Uterus (tissue), 2 donors: ENCODE measurements around the gene ZNF335.

Experiments used
- CTCF ChIP-seq, 4 experiments: fragments of 200-600 bp in 2 of 4; fragments of 450-650 bp in 2 of 4; sonication (generic) in 2 of 4; IDR thresholded peaks; one replicate each; pipeline ENCODE4 v1.5.1; 2016 to 2019; ENCODE audit warnings: antibody characterized with exemption in 4 of 4, mild to moderate bottlenecking in 2 of 4, moderate library complexity in 1 of 4
- POLR2A ChIP-seq, 2 donors: fragments of 450-650 bp; IDR thresholded peaks; one replicate each; pipeline ENCODE4 v1.6.1; 2016; ENCODE audit warnings: antibody characterized with exemption in 2 of 2, mild to moderate bottlenecking in 1 of 2, moderate library complexity in 1 of 2

- TF ChIP-seq POLR2A (IDR thresholded peaks at IDR 0.05) (no peak), CTCF (IDR thresholded peaks at IDR 0.05) (no peak)
Observed at GRCh38 chr20:46018112-46018511, 46.1 kb upstream of the ZNF335 start.
